ENCODE measurements around the gene GATAD2A.
"Not testable (repeated sequence)": the region's sequence is repeated elsewhere in the genome, so short reads cannot be mapped to it uniquely, and the experiment has no call there.

Gene GATAD2A

GRCh38 chr19:19404879-19405860, at the start of gene GATAD2A:
Gene GATAD2A (plus strand): TSS chr19:19405675. CDS start chr19:19465346, 59,671 bp downstream.
- peak; percentile 92 for DNase-seq

- no peak for DNase-seq
These were observed 49.0 kb upstream of the GATAD2A start for GRCh38 chr19:19356500-19356899.

GRCh38 chr19:19356901-19357566, 48.4 kb upstream of the GATAD2A start:
- no peak for DNase-seq

GRCh38 chr19:19361075-19361594, 44.3 kb upstream of the GATAD2A start:
- peak; percentile 84 for DNase-seq

- DNase-seq, result no peak
These were observed 43.4 kb upstream of the GATAD2A start for GRCh38 chr19:19362075-19362474.

GRCh38 chr19:19366434-19367396, 38.8 kb upstream of the GATAD2A start:
- DNase-seq, result peak; percentile 66

- DNase-seq, result no peak
These were observed 37.4 kb upstream of the GATAD2A start for GRCh38 chr19:19368087-19368486.

GRCh38 chr19:19371059-19371458, 34.4 kb upstream of the GATAD2A start:
- no peak for DNase-seq

GRCh38 chr19:19372656-19373416, 32.6 kb upstream of the GATAD2A start:
- peak; percentile 28 for DNase-seq

GRCh38 chr19:19379527-19379926, 25.9 kb upstream of the GATAD2A start:
- DNase-seq, result no peak

GRCh38 chr19:19380316-19380715, 25.2 kb upstream of the GATAD2A start:
- not testable (repeated sequence) for DNase-seq

GRCh38 chr19:19381007-19381926, 24.2 kb upstream of the GATAD2A start:
- no peak for DNase-seq

- DNase-seq, result no peak
These were observed 23.4 kb upstream of the GATAD2A start for GRCh38 chr19:19382118-19382517.

GRCh38 chr19:19384486-19384885, 21.0 kb upstream of the GATAD2A start:
- no peak for DNase-seq

- peak; percentile 100 for DNase-seq
These were observed 20.2 kb upstream of the GATAD2A start for GRCh38 chr19:19385131-19385895.

GRCh38 chr19:19385896-19386869, 19.3 kb upstream of the GATAD2A start:
- DNase-seq, result no peak

GRCh38 chr19:19387108-19387507, 18.4 kb upstream of the GATAD2A start:
- no peak for DNase-seq

All from fibroblast of skin of right biceps (primary cell).